Measurements from ENCODE around the gene USP4.

USP4 gene

GRCh38 chr3:49253512-49253911 is 86.3 kb downstream of the USP4 start:
- TF ChIP-seq ZNF280D (tag by site-specific recombination; IDR thresholded peaks at IDR 0.05) (no peak), ZBTB8A (tag by site-specific recombination; IDR thresholded peaks at IDR 0.05) (no peak), ZNF645 (tag by site-specific recombination; IDR thresholded peaks at IDR 0.05) (no peak), EGR2 (tag by site-specific recombination; IDR thresholded peaks at IDR 0.05; ENCODE audit: low read depth) (no peak), ZNF580 (tag by site-specific recombination; IDR thresholded peaks at IDR 0.05) (no peak), ZXDB (tag by site-specific recombination; IDR thresholded peaks at IDR 0.05) (no peak), OSR2 (tag by site-specific recombination; IDR thresholded peaks at IDR 0.05) (no peak), BCL6B (tag by site-specific recombination; IDR thresholded peaks at IDR 0.05) (no peak), GLI4 (tag by site-specific recombination; IDR thresholded peaks at IDR 0.05) (no peak), ZNF133 (tag by site-specific recombination; IDR thresholded peaks at IDR 0.05) (no peak), ZNF350 (tag by site-specific recombination; IDR thresholded peaks at IDR 0.05) (no peak), RBAK (tag by site-specific recombination; IDR thresholded peaks at IDR 0.05) (no peak), ZNF621 (tag by site-specific recombination; IDR thresholded peaks at IDR 0.05) (no peak), ZNF660 (tag by site-specific recombination; IDR thresholded peaks at IDR 0.05) (no peak), ZNF843 (tag by site-specific recombination; IDR thresholded peaks at IDR 0.05) (no peak), HIC1 (tag by site-specific recombination; IDR thresholded peaks at IDR 0.05) (no peak), ZNF624 (tag by site-specific recombination; IDR thresholded peaks at IDR 0.05) (no peak)
- ChIA-PET POLR2A (no interaction called here), CTCF (no interaction called here)
- H3K27ac ChIP-seq (ENCODE audit: extremely low read depth, low read depth, low read length) = no peak overlapping the region
- no peak overlapping the region for H3K4me3 ChIP-seq (ENCODE audit: low read depth, low read length)
- H3K9me3 ChIP-seq (ENCODE audit: control insufficient read depth, insufficient read depth, low read depth, low read length) = no peaks in the 10 kb centered on the region
- H3K36me3 ChIP-seq (ENCODE audit: control insufficient read depth in 2 of 2, insufficient read depth in 1 of 2, low read length in 2 of 2) = no peaks in the 10 kb centered on the region
- no peaks in the 10 kb centered on the region for H3K4me1 ChIP-seq (ENCODE audit: control insufficient read depth, insufficient read depth, low read length)

- POLR2A ChIA-PET = no interaction called here
- no peaks in the 10 kb centered on the region for H3K9me3 ChIP-seq (ENCODE audit: control insufficient read depth, insufficient read depth, low read depth, low read length)
- H3K4me3 ChIP-seq (ENCODE audit: low read depth, low read length) = no peak overlapping the region
- no peaks in the 10 kb centered on the region for H3K36me3 ChIP-seq (ENCODE audit: control insufficient read depth in 2 of 2, insufficient read depth in 1 of 2, low read length in 2 of 2)
- H3K4me1 ChIP-seq (ENCODE audit: control insufficient read depth, insufficient read depth, low read length) = no peaks in the 10 kb centered on the region
- CTCF ChIA-PET = no interaction called here
- no peak overlapping the region for H3K27ac ChIP-seq (ENCODE audit: extremely low read depth, low read depth, low read length)
- TF ChIP-seq ATF2 (tag by site-specific recombination; IDR thresholded peaks at IDR 0.05; ENCODE audit: low read depth) (peak; percentile 67; the same call in 1 of the 2 replicates), PRDM2 (tag by site-specific recombination; IDR thresholded peaks at IDR 0.05; ENCODE audit: borderline replicate concordance) (no peak)
Observed at GRCh38 chr3:49248840-49249227, 91.0 kb downstream of the USP4 start.
